ENCODE measurements around the gene STX16.

STX16 gene

DNA sequence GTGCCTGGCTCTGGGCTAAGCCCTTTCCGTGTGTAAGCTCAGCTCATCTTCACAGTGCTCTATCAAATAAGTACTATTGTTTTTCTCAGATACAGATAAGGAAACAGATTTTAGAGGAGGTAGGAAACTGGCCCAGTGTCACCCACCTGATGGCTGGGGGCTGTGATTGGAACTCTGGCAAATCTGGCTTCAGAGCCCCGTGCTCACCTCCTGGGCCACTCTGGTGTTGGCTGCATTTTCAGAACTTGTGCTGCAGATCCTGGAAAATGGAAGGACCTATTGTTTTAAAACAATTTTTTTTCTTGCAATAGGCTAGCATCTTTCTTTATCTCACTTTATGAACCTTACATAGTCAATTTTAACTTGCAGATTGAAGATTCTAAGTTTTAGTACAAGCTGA lies 5.7 kb downstream of the STX16 start:
- DNase-seq = no peak

DNA sequence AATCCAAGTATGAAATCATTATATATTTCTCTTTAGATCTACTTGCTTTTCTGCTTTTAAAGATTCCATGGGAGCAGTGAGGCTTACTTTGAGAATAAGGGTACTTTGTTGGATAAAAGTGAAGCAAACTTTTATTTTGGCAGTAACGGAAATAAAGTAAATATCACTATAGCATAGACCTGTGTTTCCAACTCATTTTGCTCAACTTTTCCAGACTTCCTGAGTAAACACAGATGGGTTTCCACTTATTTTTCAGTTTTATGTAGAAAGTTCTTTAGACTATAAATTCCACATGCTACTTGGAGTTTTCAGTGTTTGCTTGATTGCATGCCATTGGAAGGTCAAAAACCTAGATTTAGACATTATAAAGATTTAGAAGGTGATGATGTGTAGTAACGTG lies 6.2 kb downstream of the STX16 start:
- no peak for DNase-seq

DNA sequence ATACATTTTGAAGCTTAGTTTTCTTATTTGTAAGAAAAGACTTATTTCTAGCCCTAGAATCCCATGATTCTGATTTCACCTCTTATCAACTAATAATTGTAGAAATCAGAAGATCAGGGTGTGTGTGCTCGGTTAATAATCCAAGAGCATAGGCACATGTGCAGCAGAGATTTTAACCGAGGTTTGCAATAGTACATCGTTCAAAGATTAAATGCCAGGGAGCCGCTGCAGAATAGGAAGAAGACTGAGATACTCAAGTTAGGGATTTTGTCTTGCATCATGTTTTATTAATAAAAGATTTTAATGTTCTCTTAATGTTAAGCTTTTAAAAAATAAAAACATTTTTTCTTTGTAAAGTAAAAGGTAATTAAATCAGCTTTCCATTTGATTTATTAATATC lies 6.9 kb downstream of the STX16 start:
- DNase-seq = no peak

DNA sequence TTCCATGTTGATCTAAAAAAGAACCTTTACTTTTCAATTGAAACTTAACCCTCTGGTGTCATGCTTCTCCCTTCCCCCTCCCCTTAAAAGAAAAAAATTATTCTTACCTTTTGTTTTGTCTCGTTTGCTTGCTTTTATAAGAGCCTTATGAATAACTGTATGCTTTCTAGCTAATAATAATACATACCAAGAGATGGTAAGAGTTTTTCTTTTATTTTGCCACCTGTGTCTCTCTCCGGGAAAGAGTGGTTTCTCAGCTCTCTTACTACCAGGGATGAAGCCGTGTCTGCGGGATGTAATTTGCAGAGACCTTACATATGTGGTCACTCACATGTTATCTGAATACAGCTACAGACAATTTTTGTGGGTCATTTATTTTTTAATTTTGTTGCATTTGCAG lies 7.7 kb downstream of the STX16 start:
- no peak for DNase-seq

DNA sequence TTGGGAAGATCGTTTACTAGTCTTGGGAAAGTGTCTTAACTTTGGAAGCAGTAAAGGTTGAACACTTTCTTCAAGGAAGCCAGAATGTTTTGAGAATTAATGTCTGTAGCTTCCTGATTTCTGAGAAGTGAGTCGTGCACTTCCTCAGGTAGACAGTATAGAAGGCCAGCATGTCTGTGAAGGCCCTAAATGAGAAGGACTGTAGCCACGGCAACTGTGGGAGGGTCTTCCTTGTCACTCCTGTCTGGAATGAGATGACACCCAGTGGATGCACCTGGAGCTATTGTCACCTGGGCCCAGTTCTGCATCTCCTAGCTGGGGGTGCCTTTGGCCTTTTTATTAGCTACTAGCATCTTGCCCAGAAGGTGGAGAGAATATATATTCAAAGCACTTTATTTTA lies 8.8 kb downstream of the STX16 start:
- no peak for DNase-seq

DNA sequence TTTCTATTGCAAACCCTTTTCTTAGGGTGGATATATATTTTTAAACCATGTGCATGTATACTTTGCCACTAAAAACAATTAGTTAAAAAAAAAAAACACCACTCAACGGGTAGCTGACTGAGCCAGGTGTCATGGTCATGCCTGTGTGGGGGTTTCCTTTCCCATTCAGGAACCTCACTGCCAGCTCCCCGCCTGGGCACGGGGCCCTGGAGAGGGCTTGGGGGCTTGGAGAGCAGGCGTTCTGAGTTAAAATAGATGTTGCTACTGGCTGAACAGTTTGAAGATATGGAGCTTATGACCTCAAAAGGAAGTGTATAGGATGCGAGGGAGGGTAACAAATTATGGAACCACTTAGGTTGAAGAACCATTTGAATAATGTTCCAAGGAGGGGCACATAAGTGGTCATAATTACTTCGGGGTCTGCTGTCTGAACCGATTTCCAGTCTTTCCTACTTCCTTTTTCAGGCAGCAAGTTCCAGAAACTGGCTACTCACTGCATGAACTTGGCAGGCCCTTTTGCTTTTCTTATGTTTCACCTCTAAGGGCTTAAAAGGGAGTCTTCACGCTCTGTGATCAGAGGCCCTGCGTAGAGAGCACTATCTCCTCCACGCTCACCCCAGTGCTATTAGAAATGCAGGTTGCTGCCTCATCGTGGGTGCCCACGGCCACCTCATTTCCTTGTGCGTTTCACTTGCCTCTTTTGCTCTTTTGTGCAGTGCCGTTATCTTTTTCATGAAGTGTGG lies 9.9 kb downstream of the STX16 start:
- DNase-seq = no peak

DNA sequence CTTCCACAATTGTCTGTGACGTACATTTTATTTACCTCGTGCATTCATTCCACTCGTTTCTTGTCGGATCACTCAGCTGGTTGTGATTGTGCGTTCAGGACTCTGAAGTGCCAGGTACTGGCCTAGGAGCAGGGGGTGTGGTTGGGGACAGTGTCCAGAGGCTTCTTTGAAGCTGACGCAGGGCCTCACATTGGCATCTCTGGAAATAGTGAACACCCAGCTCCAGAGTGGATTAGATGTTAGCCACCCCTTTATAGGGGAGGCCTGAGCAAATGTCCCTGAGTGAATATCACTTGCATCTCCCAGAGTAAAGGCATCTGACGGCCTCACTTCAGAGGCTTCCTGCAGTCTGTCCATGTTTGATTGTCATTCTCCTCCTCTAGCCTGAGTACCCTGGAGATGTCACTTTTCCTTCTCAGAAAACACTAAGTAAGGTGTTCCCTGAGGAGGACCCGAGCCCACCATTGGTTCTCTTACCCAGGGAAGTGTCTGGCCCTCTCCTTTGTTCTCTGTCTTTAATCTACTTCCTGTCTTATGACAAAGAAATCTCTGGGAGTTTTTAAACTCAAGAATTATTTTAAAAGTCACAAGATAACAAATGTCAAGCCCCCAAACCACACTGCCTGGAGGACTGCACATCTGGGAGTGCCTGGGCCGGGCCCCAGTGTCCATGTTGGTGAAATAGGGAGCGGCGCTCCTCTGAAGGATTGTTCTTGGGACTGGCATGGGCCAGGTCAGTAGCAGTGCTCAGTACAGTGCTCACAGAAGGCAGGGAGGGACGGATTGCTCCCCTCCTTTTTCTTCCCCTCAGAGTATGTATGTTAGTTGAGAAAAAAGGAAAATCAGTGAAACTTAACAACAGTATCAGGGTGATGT lies 10.8 kb downstream of the STX16 start:
- DNase-seq = no peak

DNA sequence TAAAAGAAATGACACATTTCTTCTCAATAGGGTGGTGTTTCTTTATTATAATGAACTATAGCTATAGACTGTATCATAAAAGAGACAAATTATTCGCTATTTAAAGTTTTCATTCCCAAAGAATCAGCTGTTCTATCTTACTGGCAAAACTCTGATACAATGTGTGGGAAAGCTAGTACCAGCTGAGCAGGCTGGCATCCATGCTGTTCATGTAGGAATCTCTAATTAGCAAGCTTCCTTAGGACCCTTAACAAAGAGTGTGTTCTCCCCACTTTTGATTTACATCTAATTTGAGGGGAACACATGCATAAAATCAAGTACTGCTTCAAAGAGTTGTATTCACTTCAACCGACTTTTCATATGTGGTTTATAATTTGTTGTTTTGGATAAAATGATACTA lies 13.2 kb downstream of the STX16 start:
- DNase-seq = no peak

DNA sequence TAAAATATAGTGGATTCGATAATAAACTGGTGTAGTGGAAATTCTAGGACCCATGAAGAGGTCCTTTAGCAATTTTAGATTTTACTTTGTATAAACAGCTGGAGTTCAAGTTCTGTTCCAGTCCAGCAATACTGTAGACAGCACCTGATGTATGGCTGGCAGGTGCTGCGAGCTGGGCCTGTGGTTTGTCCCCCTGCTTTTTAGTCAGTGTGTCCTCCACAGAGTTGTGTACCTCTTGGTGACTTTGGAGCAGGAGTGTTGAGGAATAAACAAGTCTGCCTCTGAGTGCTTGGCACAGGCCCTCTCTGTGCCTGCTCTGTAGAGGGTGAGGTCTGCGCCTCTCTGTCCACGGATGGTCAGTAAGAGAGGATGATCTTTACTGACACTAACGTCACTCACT lies 13.8 kb downstream of the STX16 start:
- DNase-seq = no peak

DNA sequence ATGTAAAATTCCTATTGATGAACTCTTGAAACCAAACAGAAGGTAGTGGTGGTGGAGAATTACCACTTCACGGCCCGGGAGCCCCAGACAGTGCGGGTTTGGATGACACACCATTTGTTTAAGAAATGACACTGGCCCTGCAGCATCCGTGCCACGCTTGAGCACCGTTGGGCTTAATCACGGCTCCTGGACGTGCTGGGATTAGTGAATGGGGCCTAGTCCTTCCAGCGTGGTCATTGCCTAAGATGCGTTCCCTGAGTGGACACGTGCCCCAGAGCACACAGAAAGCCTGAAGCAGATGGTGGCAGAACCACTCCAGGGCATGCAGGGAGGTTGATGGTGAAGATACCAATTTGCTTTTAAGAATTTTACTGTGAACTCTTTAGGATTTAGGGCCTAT lies 14.5 kb downstream of the STX16 start:
- no peak for DNase-seq

DNA sequence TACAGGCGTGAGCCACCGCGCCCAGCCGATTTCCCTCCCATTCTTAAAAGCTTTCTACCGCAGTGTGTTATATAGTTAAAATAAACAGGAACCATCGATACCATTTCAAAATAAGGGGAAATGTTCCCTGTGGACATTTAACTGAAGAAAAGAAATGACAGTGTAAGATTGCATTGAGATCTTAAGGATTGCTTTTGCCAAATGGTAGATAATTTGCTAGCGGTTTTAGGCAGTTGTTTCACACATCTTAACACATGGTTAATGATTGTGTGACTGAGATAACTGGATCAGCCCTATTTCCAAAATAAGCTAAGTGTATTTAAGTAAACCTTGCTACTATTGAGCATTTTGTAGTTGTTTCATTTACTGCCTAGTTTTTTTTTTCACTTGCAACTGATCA lies 15.6 kb downstream of the STX16 start:
- no peak for DNase-seq

DNA sequence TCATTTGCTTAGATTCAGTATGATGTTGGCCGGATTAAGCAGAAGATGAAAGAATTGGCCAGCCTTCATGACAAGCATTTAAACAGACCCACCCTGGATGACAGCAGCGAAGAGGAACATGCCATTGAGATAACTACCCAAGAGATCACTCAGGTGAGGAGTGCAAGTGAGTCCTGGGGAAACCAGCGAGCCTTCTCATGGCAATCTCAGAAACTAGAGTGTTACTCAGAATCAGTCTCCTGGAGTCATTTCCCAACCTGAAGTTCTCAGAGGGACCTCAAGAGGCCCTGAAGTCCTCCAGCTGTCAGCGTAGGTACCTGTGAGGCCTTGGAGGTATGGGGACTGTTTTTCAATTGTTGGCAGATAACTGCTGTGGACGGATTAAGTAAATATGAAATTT lies 16.9 kb downstream of the STX16 start:
- no peak for DNase-seq

DNA sequence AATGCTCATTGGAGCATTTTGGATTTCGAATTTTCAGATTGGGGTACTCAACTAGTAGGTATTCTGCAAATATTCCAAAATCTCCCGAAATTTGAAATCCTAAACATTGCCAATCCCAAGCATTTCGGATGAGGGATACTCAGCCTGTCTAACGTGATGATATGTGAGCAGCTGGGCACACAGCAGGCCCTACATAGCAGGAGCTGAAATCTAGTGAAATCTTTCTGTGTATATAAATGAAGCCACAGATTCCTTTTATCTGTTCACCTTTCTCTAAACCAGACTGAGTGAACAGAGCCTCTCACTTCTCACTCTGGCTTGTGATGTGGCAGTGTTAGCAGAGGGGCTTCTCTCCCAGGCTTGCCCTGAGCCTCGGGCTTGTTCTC lies 17.8 kb downstream of the STX16 start:
- DNase-seq = no peak

DNA sequence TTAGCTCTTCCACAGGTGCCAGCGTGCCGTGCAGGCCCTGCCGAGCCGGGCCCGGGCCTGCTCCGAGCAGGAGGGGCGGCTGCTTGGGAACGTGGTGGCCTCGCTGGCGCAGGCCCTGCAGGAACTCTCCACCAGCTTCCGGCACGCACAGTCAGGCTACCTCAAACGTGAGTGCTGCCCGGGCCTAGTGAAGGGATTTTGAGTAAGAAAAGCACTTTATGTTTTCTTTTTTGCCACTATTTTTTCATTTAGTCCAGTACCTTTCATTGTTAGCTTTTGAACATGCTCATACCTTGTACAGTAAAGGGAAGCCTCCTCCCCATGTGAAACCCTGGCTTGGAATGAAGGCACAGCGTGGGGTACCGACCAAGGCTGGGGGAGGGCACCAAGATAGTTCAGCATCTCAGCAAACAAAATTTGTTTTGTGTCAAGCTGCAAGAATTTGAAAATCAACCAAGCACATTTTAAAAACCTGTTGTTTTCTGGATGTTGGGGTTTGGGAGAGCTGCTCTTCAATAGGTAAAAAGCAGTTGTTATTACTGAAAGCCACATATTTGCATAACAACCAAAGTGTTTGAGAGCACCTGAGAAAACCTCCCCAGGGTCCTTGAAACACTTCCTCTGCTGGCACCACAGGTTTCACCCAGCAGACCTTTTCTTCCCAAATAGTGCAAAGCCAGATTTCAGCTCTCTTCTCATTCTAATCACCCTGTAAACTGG lies 18.4 kb downstream of the STX16 start:
- DNase-seq = no peak

DNA sequence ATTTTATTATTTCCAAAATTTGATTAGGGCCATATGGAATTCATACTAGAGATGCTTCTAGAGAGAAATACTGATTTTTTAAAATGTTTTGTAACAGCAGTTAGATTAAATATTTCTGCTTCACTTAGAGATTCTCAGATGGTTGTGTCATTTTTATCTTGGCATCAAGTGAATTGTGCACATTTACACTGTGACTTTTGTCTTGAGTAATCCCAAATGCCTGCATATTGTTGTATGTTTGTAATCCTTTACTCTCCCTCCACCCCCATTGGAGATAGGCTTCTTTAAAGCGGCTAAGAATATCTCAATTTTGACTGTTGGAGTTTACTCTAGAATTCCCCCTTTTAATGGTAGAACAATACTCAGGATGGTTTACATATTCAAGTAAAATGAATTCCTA lies 19.0 kb downstream of the STX16 start:
- DNase-seq = no peak

DNA sequence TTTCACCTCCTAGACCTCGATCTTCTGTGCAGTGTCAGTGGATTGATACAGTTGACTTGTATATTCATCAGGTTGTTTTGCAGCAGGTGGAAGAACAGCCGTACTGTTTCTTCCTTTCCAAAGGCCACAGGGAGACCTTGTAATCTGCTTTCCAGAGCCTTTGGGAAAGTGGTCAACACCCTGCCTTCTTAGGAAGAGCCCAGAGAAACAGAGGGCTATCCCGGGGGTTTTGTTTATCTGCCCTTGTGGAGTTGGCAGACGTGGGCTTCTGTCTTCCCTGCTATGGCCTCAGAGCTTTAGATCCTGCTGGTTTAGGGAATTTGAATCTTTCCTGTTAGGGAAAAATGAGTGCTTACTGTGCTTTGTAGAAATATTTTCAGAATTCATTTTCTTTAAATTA lies 19.6 kb downstream of the STX16 start:
- no peak for DNase-seq

DNA sequence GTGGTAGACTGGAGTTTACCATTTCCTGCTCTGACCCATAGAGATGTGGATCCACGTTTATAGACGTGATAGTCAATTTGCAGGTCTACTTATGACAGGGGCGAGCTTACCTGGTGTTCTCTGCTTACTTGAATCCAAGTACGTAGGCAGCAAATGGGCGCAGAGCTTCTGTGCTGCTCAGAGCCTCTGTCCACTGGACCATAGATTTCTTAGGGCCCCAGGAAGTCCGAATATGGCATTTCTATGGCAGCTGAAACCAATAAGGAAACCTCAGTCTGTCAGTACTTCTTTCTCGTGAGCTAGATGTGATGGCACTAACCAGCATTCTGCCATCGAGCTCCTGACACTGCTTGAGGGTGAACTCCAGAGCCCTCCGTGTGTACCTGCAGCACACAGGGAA lies 22.0 kb downstream of the STX16 start:
- no peak for DNase-seq

DNA sequence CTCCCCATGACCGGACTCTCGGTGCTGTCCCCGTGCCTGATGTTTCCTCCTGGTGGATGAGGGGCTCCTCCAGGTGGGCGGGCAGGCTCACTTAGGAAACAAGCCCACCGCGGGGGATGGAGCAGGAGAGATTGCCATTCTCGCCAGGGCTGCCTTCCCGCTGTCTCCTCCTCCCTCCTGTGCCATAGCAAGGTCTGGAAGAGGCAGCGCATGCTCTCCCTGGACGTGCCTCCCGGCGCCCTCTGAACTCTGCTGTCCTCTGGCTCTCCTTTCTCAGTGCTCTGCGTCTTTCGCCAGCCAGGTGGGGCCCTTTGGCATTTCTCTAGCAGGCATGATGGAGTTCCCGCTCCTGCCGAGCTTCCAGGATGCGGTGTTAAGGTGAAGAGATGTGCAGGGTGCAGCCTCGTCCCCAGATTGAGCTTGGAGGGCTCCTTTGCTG lies 24.1 kb downstream of the STX16 start:
- no peak for DNase-seq

DNA sequence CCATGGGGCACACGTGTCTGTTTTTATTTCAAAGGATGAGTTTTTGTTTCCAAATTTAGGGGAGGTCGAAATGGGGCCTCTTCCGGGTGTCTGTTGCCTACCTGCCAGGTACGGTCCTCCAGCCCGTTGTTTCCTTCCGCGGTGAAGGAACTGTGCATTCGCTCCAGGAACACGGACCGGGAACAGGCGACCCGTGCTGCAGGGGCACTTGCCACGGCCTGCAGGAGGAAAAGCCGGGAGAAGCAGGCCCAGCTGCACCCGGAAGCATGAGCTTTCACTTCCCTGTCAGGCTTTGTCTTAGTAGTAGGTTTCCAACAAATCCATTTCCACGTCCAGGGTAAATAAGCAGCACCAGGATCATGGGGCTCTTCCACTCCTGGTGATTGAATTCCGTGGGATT lies 24.6 kb downstream of the STX16 start:
- DNase-seq = no peak

DNA sequence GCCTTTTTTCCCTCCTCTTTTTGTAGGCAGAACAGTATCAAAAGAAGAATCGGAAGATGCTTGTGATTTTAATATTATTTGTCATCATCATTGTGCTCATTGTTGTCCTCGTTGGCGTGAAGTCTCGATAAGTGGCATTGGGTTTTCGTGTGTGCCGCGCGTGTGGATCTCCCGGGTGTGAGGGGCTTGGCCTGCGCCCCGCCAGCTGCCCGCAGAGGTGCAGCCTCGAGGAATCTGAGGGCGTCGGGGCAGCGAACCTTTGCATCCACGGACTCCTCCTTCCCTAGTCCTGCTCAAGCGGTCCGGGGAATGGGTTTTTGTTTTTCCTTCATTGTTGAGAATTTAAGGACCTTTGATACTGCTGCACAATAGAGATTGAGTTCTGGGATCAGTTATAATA lies 25.1 kb downstream of the STX16 start:
- no peak for DNase-seq

DNA sequence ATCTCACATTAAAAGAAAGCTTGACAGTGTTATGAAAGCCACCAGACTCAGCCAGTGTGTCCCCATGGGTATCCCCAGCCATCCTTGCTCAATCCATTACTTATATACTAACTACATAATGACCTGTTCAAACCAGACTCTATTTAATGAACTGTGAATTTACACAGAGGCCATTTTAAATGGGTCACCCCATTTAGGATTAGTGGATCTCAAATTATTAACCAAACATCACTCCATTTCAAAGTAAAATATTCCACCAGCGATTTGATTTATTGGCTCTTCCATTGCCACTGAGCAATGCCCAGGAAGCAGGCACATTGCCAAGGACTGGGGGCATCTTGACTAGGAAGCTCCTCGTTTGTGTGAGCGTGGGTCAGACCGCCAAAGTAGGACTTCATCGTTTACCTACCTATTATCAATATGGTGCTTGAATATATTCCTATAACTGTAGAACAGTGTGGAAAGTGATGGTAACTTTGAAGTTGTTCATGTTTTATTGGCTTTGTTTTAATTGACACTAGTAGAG lies 26.1 kb downstream of the STX16 start:
- DNase-seq = no peak

DNA sequence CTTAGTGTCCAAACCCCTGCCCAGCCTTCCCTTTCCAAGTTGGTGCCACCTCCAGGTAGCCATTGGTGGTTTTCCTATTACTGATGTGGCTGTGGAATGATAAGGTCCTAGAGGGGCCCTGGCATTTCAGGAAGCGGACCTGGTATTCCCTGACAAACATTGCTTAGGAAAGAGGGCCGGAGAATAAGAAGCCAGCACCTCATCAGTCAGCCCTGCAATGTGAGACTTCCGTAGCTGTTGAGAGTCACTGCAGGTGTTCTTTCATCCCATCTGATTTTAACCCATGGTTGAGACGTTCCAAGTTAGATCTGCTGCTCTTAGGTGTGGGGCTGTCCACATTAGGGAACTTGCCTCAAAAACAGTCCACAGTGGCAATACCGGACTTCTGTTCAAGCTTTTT lies 26.7 kb downstream of the STX16 start:
- DNase-seq = no peak

DNA sequence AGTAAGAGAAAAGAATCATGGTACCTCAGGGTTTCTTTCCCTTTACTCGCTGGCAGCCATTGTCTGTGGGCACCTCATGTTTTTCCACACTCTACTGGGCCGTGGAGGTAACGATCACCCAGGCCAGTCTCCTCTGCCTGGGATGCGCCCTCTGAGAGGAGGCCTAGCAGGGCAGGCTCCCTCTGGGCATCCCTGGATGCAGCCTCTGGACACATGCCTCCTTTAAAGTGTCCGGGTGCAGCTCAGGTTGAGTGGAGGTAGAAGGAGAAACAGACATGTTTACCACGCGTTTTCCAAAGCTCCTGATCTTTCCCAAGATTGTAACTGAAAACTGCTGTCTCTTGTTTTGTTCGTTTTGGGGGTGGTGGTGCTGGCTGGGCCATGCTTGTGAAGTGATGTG lies 27.7 kb downstream of the STX16 start:
- DNase-seq = no peak

Measured in NCI-H2171 (cell line).